ENCODE data around the gene KRTAP29-1.

KRTAP29-1 gene

GRCh38 chr17:41301204-41301790 lies 1.4 kb downstream of the KRTAP29-1 start:
- no peak overlapping the region for H3K4me2 ChIP-seq (ENCODE audit: low read length)
- no peaks in the 10 kb centered on the region for H3K9me3 ChIP-seq (ENCODE audit: control insufficient read depth, low read length)
- no peak overlapping the region for H3K9ac ChIP-seq
- TF ChIP-seq CTCF (IDR thresholded peaks at IDR 0.05) = no peak
- H2AFZ ChIP-seq = no peak overlapping the region
- no peaks in the 10 kb centered on the region for H3K4me1 ChIP-seq
- H3K4me3 ChIP-seq (ENCODE audit: low read depth, low read length) = no peak overlapping the region
- no peak overlapping the region for H3K27ac ChIP-seq
- no peaks in the 10 kb centered on the region for H3K79me2 ChIP-seq
- H3K27me3 ChIP-seq (ENCODE audit: control insufficient read depth, insufficient read depth, low read length) = no peaks in the 10 kb centered on the region
- no peaks in the 10 kb centered on the region for H3K36me3 ChIP-seq (ENCODE audit: control insufficient read depth, insufficient read depth, low read length)

GRCh38 chr17:41298458-41299135 lies 4.1 kb downstream of the KRTAP29-1 start:
- TF ChIP-seq CTCF (IDR thresholded peaks at IDR 0.05) = no peak
- no peak overlapping the region for H3K4me3 ChIP-seq (ENCODE audit: low read depth, low read length)
- no peaks in the 10 kb centered on the region for H3K4me1 ChIP-seq
- no peak overlapping the region for H3K27ac ChIP-seq
- H3K27me3 ChIP-seq (ENCODE audit: control insufficient read depth, insufficient read depth, low read length) = no peaks in the 10 kb centered on the region
- H3K79me2 ChIP-seq = no peaks in the 10 kb centered on the region
- H3K4me2 ChIP-seq (ENCODE audit: low read length) = no peak overlapping the region
- H3K9ac ChIP-seq = no peak overlapping the region
- H2AFZ ChIP-seq = no peak overlapping the region
- H3K36me3 ChIP-seq (ENCODE audit: control insufficient read depth, insufficient read depth, low read length) = no peaks in the 10 kb centered on the region
- no peaks in the 10 kb centered on the region for H3K9me3 ChIP-seq (ENCODE audit: control insufficient read depth, low read length)

GRCh38 chr17:41296846-41297245 lies 5.8 kb downstream of the KRTAP29-1 start:
- H3K9ac ChIP-seq = no peak overlapping the region
- TF ChIP-seq CTCF (IDR thresholded peaks at IDR 0.05) = no peak
- no peaks in the 10 kb centered on the region for H3K36me3 ChIP-seq (ENCODE audit: control insufficient read depth, insufficient read depth, low read length)

GRCh38 chr17:41294016-41294415 lies 8.6 kb downstream of the KRTAP29-1 start:
- no peaks in the 10 kb centered on the region for H3K36me3 ChIP-seq (ENCODE audit: control insufficient read depth, insufficient read depth, low read length)
- H3K4me1 ChIP-seq = no peaks in the 10 kb centered on the region
- no peak overlapping the region for H3K9ac ChIP-seq
- H3K4me3 ChIP-seq (ENCODE audit: low read depth, low read length) = no peak overlapping the region
- no peak overlapping the region for H2AFZ ChIP-seq
- no peak overlapping the region for H3K27ac ChIP-seq
- H3K79me2 ChIP-seq = no peaks in the 10 kb centered on the region
- no peak overlapping the region for H3K4me2 ChIP-seq (ENCODE audit: low read length)
- no peaks in the 10 kb centered on the region for H3K27me3 ChIP-seq (ENCODE audit: control insufficient read depth, insufficient read depth, low read length)
- H3K9me3 ChIP-seq (ENCODE audit: control insufficient read depth, low read length) = no peaks in the 10 kb centered on the region
- no peak for TF ChIP-seq CTCF (IDR thresholded peaks at IDR 0.05)

More at GRCh38 chr17:41296846-41297245, 5.8 kb downstream of the KRTAP29-1 start:
- Histone ChIP-seq H3K9me3 (ENCODE audit: control insufficient read depth, low read length) (no peaks in the 10 kb centered on the region), H3K79me2 (no peaks in the 10 kb centered on the region), H2AFZ (no peak overlapping the region), H3K27ac (no peak overlapping the region), H3K27me3 (ENCODE audit: control insufficient read depth, insufficient read depth, low read length) (no peaks in the 10 kb centered on the region), H3K4me2 (ENCODE audit: low read length) (no peak overlapping the region), H3K4me3 (ENCODE audit: low read depth, low read length) (no peak overlapping the region), H3K4me1 (no peaks in the 10 kb centered on the region)

- Histone ChIP-seq H3K4me1 (no peaks in the 10 kb centered on the region), H3K36me3 (ENCODE audit: control insufficient read depth, insufficient read depth, low read length) (no peaks in the 10 kb centered on the region), H3K79me2 (no peaks in the 10 kb centered on the region), H3K4me3 (ENCODE audit: low read depth, low read length) (no peak overlapping the region), H3K27ac (no peak overlapping the region), H3K9me3 (ENCODE audit: control insufficient read depth, low read length) (no peaks in the 10 kb centered on the region), H2AFZ (no peak overlapping the region), H3K27me3 (ENCODE audit: control insufficient read depth, insufficient read depth, low read length) (no peaks in the 10 kb centered on the region), H3K4me2 (ENCODE audit: low read length) (no peak overlapping the region), H3K9ac (no peak overlapping the region)
- TF ChIP-seq CTCF (IDR thresholded peaks at IDR 0.05) = no peak
These were observed 15.6 kb downstream of the KRTAP29-1 start for GRCh38 chr17:41287050-41287449.

Measured in parathyroid adenoma (tissue), 2 donors.